GM21717 (cell line): ENCODE measurements around the gene METTL17.
"Not testable (repeated sequence)": the region's sequence is repeated elsewhere in the genome, so short reads cannot be mapped to it uniquely, and the experiment has no call there.

Experiments used
- ATAC-seq: cut with Tn5 transposase; IDR thresholded peaks from one replicate; pipeline ENCODE4 v1.9.1; 2021; ENCODE audit warnings: mild to moderate bottlenecking, moderate library complexity; ENCODE audit not compliant: unreplicated experiment

The METTL17 gene

DNA sequence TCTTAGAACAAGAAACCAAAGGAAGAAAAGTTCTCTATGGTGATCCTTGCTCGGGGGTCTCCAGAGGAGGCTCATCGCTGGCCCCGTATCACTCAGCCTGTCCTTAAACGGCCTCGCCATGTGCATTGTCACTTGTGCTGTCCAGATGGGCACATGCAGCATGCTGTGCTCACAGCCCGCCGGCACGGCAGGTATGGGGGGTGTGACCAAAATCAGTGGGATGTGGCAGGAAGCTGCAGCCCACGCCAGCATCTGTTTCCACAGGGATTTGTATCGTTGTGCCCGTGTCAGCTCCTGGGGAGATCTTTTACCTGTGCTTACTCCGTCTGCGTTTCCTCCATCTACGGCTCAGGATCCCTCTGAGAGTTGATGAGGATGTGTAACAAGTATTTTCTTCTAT is 6.7 kb downstream of the METTL17 start:
- ATAC-seq: no peak

DNA sequence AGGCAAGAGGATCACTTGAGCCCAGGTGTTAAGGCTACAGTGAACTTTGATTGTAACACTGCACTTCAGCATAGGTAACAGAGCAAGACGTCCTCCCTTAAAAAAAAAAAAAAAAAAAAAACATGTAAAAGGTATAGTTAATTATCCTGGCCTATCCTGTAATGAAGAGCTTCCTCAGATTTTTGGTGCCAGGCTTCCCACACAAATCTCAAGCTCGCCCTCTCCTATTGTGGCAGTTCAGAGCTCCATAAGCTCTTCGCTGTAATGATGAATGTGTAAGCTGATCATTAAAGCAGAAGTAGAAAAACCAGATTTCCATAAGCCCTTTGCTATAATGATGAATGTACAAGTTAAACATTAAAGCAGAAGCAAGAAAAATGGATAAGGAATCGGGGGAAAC is 7.3 kb downstream of the METTL17 start:
- no peak for ATAC-seq

DNA sequence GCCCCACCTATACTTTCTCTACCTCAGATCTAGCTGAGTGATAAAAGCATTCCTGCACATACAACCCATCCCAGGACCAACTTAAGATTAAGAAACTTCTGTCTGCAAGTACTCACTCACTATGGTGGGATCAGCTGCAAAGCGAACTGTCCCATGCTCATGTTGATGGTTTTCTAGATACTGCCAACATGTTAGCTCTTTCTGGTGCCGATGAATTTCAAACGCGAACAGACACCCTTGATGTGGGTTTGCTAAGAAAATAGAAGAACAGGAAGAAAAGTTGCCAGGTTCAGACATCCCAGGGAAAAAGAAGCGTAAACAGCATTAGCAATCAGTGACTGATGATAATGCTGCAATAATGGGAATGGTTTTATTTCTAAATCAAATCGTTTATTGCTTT is 7.8 kb downstream of the METTL17 start:
- no peak for ATAC-seq

DNA sequence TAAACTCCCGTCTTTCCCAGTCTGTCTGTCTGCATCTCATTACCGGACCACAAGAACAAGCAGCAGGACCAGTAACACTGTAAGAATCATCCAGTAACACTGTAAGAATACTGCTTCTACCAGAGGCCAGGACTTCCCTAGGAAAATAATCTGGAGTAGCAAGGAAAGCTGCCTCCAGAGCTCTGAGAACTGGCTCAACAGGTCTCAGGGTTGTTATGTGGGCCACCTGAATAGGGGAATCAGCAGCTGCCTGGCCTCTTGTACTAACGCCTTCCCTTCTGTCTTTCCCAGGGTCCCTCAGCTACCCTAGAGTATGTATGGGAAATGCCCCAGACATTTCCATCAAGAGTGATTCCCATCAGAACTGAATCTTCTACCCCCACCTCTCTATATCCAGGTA is 8.4 kb downstream of the METTL17 start:
- ATAC-seq: no peak

DNA sequence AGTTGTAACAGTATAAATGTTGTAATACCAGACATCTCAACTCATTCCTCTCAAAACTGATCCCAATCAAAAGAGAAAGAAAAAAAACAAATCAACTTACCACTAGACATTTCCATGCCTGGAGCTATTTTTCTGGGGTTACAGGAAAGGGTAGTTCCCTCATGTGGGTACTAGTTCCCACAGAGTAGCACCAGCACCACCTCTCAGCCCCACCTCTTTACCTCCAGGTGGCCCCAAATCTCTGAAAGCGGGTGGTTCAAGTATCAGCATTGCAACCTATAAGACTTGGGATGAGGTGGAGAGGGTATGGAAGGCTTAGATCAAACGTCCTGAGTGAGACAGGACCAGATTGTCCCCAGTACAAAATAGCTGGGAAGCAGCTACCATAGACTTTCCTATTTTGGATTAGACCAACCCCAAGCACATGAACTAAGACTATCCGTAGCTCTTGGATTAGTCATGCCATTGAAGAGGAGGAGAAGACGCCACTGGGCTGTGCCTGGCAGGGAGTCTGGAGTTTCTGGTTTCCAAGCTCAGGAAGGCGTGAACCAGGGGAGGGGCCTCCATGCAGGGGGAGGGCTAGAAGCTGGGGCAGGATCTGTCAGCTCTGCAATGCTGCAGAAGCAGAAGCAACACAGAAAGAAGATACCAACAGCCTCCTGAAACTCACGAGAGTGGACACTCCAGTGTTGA is 9.0 kb downstream of the METTL17 start, which contains the start of gene SLC39A2:
Gene SLC39A2, plus strand, starts transcription at position 620 of the 693 bp plus-strand sequence. CDS start 154 bp downstream, outside the sequence.
- ATAC-seq: no peak

DNA sequence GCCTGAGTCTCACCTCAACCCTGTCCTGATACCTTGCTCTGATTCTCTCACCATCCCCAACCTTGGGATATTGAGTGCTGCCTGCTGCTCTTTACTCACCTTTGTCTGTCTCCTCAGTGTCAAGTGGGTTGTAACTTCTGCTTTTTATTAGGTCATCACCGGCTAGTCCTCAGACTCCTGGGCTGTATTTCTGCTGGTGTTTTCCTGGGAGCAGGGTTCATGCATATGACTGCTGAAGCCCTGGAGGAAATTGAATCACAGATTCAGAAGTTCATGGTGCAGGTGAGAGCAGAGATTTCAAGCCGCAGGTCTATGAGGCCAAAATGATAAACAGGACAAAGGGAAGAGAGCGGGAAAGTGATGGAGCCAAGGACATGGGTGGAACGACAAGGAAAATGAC is 9.8 kb downstream of the METTL17 start:
- ATAC-seq: no peak

DNA sequence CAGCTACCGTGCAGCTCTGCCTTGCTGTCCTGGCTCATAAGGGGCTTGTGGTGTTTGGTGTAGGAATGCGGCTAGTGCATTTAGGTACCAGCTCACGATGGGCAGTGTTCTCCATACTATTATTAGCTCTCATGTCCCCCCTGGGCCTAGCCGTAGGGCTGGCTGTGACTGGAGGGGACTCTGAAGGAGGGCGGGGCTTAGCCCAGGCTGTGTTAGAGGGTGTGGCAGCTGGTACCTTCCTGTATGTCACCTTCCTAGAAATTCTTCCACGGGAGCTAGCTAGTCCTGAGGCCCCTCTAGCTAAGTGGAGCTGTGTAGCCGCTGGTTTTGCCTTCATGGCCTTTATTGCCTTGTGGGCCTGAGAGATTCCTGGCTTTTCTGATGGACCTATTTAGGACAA is 11.4 kb downstream of the METTL17 start:
- ATAC-seq: no peak

DNA sequence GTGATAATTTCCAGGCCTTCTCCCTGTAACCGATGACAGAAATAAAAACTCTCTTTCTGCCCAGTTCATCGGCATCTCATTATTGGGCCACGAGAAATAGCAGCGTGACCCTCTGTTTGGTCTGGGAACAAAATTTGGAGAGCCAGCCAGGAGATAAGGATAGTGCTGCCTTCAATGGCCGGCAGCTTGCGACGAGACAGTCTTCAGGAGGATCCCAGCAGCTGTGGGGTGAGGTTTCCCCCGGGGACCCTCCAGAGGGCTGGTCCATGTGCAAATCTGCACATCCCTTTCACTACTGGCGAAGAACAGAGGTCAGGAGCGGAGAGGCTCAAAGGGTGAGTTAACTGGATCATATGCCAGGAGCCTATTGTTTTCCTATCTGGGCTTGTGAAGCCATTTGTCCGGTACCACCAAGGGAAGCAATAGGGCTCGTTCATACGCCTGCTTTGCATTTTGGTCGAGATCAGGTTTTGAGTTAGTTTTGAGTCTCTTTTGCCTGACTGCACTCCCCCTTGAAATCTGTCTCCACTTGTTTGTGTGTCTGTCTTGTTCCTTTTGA is 14.1 kb downstream of the METTL17 start:
- ATAC-seq: no peak

DNA sequence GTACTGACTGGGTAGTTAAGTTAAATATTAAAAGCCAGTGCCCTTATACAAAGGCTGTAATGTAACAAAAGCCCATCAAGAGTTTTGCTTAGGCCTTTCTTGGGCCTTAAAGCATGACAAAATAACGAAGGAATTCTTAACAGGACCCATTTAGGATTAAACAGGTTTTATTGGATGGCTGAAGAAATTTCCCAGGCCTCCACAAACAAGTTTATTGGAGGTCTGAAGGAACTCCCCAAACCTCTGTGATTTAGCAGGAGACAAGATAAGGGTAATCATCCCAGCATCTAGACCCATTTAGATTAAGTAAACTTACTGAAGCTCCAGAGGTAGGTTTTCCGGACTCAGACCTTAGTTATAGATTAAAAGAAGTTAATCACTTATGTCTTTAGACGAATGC is 19.9 kb downstream of the METTL17 start:
- ATAC-seq: not testable (repeated sequence)

DNA sequence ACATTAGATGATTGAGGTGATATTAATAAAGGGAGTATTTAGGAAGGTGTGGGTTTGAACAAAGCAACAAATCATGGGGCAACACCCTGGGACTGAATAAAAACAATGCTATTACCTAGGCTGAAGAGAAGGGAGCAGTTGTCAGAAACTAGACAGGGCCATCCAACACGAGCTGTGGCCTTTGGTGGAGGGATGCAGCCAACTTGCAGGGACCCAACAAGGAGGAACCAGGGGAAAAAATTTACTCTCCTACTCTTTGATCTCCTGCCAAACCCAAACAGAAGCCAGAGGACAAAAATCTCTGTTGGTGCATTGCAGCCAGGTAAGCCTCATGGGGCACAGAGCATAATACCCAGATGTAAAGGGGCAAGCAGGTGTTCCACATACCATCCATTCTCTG is 21.4 kb downstream of the METTL17 start:
- ATAC-seq: no peak

DNA sequence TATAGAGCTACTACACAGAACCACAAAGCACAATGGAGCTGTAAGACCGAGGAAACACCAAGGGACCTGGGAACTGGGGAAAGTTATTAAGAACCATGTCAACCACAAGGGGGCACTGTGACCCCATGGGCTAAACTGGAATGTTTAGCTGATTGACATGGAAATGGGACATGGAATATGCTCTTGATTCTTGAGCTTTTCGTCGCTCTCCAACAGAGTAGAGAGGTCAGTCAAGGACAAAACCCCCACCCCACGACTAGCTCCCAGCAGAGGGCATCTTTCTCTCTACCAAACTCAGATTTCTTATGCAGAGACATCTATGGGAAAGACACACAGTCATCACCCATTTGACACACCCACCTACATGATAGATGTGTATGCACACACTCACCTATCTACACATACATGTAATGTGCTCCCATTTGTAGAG is 25.0 kb downstream of the METTL17 start:
- ATAC-seq: no peak

DNA sequence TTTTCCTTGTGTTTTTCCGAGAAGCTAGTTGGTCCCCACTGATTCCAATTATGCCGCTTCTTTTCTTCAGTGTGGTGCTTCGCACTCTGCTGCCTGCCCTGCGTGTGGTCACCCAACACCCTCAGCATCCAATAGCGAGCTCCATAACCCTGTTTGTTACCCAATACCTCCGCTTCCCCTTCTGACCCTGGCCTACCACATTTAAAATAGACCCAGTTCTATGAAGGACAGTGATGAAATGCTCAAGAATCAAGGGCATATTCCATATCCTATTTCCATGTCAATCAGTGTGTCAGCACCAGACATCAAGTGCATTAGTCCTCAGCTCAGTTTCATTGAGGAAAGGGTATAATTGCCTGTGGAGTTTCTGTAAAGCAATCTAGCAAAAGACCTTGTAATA is 25.5 kb downstream of the METTL17 start:
- no peak for ATAC-seq

DNA sequence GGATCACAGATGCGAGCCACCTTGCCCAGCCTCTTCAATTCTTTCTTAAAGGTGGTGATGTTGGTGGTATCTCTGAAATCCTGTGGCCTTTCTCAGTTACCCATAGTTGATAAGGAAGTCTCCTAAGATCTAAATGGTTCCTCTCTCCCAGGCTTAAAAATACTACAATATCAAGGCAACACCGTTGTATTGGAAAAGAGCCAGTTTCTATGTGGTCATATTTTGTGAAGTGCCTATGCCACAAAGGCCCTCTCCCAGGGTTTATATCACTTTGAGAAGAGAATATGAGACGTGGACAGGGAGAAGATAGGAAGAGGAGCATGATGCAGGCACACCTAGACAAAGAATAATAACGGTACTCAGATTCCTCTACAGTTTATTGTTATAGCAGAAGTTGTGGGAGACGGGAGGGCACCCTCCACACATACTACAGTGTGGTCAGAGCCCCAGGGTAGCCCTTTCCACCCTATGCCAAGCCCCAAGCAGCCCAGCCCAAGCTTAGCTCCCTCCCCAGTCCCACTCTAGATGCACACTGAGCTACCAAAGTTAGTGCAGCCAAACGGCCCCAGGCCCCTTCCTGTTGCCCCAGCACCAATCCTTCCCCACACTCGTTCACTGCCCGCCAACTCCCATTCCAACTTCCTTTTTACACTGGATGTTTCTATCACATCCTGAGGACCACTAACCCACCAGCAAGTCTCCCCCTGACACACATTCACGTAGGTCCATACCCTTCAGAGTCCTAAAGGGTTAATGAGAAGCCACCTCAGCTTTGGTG is 26.8 kb downstream of the METTL17 start:
- ATAC-seq: no peak

DNA sequence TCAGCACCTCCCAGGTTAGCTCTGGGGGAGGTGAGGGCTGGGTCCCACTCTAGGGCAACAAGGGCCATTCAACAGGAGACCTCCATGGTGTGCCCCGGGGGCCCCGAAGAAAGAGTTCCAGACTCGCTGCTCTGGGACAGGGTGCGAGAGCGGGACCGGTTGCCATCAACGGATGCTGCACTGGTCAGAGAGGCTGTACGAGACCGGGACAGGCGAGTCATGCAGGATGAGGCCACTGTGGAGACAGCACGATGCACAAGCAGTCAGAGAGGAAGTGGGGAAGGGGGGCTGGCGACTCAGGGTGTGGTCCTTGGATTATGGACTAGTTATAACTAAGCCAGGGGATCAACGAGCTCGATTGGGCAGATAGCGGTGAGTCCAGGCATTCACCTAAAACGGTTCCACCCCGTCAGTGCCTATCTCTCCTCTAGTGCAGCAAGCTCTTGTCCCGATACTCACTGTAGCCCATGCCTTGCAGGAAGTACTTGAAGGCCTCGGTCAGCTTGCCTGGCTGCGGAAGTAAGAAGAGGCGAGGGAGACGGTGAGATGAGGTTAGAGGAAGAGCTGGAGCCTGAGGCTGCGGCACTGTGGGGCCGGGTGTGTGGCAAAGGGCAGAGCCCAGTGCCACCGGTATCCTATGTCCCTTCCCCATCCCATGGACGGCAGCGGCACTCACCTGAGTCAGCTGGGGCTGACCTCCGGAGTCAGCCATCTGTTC is 27.9 kb downstream of the METTL17 start:
- ATAC-seq: no peak

DNA sequence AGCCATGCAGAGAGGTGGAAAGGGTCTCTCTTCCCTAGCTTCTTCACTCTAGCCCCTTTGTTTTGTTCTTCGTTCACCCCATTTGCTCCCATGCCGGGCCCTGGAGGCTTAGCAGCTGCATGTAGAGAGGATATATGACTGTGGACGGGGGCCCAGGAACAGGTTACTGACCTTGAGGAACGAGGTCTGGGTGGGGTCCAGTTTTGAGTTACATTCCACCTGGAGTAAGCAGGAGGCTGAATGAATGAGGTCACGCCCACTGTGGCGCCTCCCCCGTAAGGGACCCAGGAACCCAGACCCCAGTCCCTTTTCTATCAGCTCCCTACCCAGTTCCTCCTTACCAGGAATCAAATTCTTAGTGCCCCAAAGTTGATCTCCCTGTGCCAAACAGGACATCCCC is 28.5 kb downstream of the METTL17 start:
- no peak for ATAC-seq

DNA sequence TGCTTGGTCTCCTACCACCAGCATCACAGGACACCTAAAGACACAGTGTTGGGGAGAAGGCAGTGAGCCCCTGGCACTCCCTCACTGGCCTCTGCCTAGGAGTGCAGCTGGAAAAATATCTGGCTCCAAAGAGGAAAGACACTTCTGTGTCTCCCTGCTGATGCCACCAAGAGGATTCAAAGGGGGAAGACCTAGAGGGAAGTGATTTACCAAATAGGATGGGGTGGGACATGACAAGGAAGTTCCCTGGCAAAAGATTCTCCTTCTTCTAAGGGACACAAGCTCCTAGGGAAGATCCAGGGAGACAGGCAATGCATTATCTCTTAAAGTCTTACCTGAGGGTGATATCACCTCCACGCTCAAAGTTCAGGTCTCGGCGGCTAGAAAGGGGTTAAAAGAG is 29.0 kb downstream of the METTL17 start:
- no peak for ATAC-seq

DNA sequence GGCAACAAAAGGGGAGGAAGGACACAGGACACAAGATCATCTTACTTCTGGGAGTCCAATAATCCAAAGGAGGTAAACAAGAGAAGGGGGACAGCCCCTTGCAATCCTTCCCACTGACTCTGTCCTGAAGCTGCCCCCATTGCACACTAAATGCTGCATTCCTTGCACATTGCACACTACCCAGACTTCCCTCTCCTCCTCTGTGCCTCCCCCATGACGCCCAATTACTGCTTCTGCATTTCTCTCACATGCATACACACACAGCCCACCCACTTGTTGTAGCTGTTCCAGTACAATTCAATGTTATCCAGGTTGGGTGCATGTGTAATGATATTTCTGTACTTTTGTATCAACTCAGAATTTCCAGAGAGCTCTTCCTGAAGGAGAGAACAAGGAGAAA is 29.6 kb downstream of the METTL17 start:
- no peak for ATAC-seq

DNA sequence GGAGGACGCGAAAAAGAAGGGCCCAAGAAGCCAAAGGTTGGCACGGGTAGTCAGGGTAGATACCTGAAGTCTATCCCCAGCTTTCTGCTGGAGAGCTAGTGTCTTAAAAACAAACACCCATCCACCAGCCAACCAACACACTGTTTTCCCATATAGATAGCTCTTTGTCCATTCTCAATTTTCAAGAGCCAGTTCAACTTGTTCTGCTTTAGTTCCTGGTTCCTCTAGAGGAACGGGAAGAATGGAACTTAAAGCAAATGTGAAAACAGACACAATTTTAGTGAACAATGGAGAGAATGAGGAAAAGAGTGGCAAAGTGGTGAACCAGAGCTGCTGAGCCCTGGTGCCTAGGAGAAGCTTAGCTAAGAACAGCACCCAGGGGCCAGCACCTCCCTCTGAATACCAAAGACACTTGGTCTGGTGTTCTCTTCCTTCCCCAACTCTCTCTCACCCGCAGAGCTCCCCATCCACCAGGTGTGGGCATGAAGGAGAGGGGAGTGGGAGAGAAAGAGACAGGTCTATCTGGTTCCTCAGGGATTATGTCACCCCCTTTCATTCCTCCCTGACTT is 31.3 kb downstream of the METTL17 start:
- ATAC-seq: no peak

DNA sequence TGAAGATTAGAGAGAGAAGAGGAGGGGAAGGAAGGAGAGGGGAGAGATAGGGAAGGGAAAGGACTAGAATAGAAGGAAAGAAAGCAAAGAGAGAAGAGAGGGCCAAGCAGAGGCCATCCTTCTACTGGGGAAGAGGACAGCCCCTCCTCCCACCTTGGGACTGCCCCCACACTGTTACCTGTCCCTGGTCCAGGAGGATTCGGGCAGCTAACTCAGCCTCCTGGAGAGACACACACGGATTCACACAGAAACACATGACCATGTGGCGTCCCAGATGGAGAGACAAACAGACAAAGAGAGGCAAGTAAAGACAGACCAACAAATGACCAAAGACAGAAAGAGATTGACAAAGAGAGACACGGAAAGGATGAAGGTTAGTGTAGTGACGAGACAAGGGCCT is 32.9 kb downstream of the METTL17 start:
- ATAC-seq: no peak

DNA sequence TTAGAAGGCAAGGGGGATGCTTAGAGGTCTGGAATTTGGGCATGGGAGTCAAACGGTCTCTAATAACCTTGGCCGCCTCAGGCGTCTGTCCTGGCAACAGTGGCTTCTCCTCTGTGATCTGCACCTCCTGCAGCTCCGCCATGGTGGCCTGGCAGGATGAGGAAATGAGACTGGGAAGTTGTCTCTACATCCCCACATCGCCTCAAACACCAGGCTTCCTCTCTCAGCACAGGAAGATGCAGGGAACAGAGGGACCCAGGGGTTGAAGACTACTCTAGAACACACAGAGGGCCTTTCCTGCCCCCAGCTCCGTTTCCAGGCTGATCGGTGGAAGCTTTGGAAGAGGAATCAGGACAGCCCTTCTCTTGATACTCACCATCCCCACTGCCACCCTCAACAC is 33.4 kb downstream of the METTL17 start:
- ATAC-seq: no peak
